IPS-NIHi11 (cell line): Measurements from ENCODE around the gene ABLIM3.

Source experiments
- DNase-seq: peaks from one replicate; pipeline ENCODE4 v3.0.0; 2012; ENCODE audit warnings: mixed read lengths, low spot score

The ABLIM3 gene

DNA sequence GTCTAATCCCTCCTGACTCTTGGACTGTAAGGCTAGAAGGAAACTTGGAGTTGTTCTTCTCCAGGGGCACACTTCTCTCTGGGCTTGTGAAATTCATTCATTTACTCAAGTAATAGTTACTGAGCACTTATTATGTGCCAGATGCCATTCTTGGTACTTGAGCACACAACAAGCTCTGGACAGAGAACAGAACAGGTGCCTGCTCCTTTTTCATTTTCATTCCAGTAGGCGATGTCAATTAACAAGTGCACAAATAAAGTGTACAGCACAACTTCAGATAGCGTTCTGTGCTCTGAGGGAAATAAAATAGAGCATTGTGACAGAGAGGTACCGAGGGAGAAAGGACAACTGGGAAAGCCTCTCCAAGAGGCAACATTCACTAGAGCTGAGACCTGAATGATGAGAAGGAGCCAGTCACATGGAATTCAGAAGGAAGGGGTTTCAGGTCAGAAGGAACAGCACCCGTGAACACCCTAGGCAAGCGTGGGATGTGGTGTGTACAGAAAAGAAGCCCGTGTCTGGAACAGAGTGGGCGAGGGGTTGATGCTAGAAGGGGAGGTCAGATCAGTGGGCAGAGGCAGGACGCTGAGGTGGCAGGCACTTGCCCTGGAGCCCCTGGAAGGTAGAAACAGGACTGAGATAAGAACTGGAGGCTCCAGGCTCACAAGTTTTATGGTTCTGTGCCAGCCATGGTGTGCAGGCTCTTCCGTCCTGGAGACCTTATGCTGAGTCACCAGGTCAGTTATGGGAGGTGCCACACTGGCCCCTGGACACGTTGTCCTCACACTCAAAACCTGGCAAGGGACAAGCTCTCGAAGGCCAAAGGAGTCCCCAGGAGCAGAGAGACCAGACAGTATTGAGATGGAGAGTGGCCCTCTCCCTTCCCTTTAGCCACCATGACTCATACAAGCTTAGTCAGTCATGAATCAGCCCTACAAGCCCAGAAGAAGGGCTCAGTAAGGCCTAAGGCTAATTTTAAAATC lies 7.2 kb upstream of the ABLIM3 start:
- DNase-seq: no peak

DNA sequence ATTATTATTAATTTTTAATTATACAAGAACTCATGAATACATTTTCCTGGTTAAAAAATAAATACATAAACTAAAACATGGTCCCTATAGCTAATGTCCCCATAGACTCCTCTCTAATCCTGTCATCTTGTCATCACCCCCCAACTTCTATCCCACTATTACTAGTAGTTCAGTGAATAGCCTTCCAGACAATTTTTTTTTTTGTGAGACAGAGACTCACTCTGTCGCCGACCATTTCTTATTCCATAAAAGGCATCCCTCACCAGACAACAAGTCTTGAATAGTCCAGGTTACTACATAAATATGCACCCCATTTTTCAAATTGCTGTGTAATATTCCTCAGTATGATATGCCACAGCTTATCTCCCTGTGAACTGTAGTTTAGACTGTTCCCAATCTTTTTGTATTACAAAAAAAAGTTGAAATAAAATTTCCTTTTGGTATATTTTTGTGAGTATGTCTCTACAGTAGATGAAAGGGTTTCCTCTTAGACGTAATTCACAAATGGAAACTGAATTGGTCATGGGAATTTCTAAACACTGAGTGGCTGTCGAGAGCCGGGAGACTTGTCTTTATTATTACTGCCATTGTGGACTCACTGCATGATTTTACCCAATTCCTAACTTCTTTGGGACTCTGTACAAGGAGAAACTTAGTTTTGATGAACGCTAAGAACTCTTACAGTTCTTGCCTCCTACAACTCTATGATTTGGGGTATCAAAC lies 6.4 kb upstream of the ABLIM3 start:
- DNase-seq: no peak

DNA sequence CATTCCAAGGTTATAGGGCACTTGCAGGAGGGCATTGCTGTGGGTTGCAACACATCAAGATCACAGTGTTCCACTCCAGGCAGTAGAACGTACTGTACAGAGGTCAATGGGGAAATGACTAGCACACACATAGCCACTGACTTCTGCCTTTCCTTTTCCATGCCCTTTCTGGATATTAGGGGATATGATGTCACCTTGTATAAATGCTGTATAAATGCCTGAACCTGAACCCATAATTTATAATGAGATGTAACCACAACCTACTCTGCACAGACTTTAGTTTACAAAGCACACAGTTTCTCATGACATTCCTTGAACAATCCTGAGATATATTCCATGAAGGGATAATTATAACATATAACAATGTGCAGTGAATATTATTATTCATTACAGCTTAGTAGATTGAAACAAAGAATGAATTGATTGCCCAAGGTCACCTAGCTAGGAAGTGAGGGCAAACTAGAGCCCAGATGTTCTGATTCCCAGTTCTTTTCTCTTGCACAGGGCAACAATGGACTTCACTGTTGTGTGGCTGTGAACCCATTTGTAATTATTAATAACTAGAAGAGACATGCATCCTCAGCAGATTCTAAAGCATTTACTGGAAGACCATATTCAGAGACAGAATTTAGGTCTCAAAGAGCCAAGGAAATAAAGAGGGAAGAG lies 5.6 kb upstream of the ABLIM3 start:
- DNase-seq: no peak

GRCh38 chr5:149138182-149138923 lies 2.9 kb upstream of the ABLIM3 start:
- no peak for DNase-seq

GRCh38 chr5:149140197-149141002 lies 893 bp upstream of the ABLIM3 start:
- DNase-seq: no peak

DNA sequence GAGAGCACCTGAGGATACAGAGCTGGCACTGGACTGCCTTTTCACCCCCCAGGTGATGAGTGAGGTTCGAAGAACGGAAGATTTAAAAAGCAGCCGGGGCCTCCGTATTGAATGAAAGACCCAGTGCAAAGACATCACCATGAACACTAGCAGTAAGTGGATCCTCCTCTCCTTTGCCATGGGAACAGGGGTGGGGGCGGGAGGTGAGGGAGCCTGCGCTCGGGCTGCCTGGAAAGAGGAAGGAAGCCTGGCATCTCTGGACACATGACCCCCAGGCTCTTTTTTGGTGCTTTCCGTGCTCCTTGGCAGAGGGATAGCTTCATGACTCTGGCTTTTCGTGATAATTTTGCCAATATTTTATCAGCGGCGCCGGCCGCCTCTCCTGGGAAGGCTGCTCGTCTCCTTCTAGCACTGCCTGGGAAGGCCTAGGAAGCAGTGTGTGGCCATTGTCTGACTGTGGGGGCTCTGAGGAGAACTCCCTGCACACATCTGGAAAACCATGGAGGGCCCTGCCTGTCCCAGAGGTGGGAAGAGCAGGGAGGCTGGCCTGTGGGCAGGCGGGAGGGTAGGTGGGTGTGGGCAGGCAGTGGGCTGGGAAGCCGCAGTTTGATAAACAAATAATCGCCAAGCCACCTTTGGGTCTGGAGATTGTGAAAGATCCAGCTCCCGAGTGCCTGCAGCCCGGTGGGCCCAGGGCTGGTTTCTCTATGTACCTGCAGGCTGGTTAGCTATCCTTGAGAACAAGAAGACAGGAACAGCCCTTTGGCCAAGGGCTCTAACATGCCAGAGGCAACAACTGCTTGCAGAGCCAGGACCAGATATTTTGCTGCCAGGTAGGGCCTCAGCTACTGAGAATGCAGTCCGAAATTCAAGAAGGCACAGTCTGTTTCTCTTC lies 911 bp downstream of the ABLIM3 start:
- peak; percentile 28 for DNase-seq

GRCh38 chr5:149143470-149143869 lies 2.2 kb downstream of the ABLIM3 start:
- no peak for DNase-seq

GRCh38 chr5:149144637-149145036 lies 3.3 kb downstream of the ABLIM3 start:
- DNase-seq: no peak

- DNase-seq: no peak
Measured at GRCh38 chr5:149145138-149145537, 3.8 kb downstream of the ABLIM3 start.

GRCh38 chr5:149147676-149148075 lies 6.4 kb downstream of the ABLIM3 start:
- DNase-seq: no peak

GRCh38 chr5:149149942-149150341 lies 8.6 kb downstream of the ABLIM3 start:
- no peak for DNase-seq

GRCh38 chr5:149150457-149150856 lies 9.2 kb downstream of the ABLIM3 start:
- DNase-seq: no peak

GRCh38 chr5:149151717-149152116 lies 10.4 kb downstream of the ABLIM3 start:
- DNase-seq: peak; percentile 32

DNA sequence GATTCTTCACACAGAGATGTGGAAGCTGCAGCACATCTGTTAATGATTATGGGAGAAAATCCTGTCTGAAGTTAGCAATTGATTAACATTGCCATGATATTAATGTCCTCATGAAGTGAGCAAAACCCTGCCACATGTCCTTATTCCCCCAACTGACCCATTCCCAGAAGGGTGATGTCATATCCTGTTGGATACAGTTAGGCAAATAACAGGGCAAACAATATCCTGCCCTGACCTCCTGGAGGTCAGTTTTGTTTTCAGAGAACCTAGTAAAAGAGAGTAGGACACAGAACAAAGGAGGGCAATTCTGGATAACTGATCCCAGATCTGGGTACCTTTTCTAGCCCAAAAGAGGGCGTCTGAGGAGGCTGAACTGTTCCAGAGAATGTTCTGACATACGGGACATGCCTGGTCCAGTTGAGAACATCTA lies 11.0 kb downstream of the ABLIM3 start:
- no peak for DNase-seq

GRCh38 chr5:149153193-149153750 lies 12.0 kb downstream of the ABLIM3 start:
- DNase-seq: no peak

DNA sequence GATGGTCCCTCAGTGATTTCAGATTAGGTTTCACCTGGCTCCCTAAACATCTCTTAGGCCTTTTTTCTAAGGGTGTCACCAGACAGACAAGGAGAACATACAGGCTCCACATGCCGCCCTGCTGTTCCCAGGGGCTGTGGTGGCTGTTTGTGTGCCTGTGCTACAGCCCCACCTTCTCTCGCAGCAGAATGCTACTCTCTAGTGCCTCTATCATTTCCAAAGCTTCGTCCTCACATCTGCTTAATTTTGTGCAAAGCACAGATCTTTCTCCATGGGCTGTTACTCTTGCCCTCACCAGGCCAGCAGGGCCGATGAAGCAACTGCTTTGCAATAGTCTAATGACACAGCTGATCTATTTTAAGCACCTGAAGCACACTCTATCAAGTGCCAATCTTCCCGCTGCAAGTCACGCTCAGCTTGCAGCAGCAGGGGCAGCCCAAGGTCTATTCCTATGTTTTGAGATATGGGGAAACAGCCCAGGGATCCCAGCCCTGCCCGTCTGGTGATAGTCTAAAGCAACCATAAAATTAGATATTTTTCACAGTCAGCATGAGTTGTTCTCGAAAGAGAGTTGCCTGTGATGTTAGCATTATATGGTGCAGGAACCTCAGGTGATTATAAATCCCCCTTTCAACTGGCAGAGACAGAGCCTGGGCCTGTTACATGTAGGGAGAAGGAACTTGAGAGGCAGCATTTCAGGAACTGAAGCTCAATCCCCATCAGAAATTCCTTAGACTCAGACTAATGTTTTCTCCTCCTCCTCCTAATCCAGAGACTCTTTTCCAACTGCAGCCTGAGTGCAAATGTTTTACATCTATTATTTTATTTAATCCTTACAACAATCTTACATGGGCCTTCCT lies 12.7 kb downstream of the ABLIM3 start:
- DNase-seq: no peak

DNA sequence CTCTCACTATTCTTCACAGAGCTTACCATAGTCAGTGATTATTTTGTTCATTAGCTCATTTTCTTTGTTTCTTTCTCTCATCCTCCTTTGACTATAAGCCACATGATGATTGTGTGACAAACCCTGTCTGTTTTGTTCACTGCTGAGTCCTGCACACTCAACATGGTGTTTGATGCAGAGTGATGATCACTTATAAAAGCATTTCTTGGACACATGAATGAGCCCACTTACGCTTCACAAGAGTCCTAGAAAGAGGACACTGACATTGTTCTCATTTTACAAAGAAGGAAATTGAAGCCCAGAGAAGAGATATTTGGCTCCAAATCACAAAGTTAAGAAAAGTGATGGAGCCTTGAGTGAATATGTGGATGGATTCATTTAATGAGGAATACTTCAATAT lies 13.4 kb downstream of the ABLIM3 start:
- no peak for DNase-seq

DNA sequence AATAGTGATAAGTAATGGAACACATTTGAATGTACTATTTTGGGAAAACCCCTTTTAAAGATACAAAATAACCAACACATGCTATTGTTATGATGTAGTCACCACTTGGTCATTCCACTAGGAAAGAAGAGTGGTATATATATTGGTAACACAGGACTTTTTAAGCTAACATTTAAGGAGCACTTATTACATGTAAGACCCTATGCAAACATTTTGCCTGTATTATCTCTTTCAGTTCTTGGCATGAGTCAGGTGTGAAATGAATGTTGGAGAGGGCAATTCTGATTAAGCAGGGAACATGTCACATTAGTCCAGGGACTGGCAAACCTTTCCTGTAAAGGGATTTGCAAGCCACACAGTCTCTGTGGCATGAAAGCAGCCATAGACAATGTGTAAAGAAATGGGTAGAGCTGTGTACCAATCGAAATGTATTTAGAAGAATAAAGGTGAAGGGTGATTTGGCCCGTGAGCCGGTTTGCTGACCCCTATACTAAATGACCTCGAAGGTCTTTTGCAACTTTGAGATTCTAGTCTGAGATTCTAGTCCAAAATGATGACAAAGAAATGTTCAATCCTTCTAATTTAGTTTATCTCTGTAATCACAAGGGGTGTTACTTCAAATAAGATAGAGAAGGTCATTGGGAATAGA lies 15.3 kb downstream of the ABLIM3 start:
- no peak for DNase-seq
